Heart left ventricle (tissue), 13 donors: ENCODE results near the gene TUBB2A.

Source experiments
- POLR2A ChIP-seq, 2 donors: fragments of 450-650 bp; IDR thresholded peaks; one replicate each; pipeline ENCODE4 v1.6.1; 2017; ENCODE audit warnings: antibody characterized with exemption in 2 of 2, mild to moderate bottlenecking in 2 of 2, moderate library complexity in 2 of 2
- TF ChIP-seq, protein P1 (sequence below), 12 donors: fragments of 200-600 bp; sonication (generic) in 4 of 12; IDR thresholded peaks; one replicate each; pipeline versions ENCODE4 v1.5.0 to v1.8.0; 2018 to 2022; ENCODE audit warnings: antibody characterized with exemption in 12 of 12, mild to moderate bottlenecking in 5 of 12
- donor health status: ischemic (EF 13 %, LVEDD 7.1; RV severe dilation, severe dysfunction).
- donor health status: DM: no; HTN: yes; CAD: no.
- donor health status: DM: no; HTN: no; CAD: no.
- donor health status: ischemic (EF 25% LVEDD 6.9; RV normal size, moderate dysfunction).
- donor health status: ischemic (EF 25% LVEDD 5.7; RV mildly dilated, moderate dysfunction).
- donor health status: ischemic (EF 35%, LVEDD 5.7; RV mildly dilated, moderate dysfunction).
- donor health status: nonischemic (EF 11% LVEDD 7.7; RV severe dilation, severe dysfunction).
- donor health status: DM: yes; HTN: yes; CAD: no.
- donor health status: PGD.
- donor health status: ischemic (EF 29% LVEDD 5.4; RV normal size, mild dysfunction).
- donor health status: nonischemic (EF 23%, LVEDD 6.1; RV moderate dilation, normal function).

DNA sequence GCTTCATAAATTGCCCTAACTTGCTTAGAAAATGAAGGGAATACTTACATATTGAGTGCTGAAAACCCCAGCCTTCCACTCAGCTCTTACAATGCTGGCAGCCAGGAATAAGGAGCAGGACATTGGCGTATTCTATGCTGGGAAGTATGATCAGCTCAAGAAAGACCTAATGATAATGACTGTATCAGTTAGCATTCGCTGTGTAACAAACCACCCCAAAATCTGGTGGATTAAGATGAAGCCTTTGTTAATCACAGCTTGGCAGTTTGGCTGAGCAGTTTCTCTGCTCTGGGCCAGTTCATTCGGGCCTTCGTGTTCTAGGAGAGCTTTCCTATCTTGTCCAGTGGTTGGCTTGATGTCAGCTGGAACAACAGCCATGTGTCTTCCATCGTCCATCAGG is 33.4 kb upstream of the TUBB2A start:
- TF ChIP-seq POLR2A (IDR thresholded peaks at IDR 0.05): no peak
- TF ChIP-seq, protein P1, sequence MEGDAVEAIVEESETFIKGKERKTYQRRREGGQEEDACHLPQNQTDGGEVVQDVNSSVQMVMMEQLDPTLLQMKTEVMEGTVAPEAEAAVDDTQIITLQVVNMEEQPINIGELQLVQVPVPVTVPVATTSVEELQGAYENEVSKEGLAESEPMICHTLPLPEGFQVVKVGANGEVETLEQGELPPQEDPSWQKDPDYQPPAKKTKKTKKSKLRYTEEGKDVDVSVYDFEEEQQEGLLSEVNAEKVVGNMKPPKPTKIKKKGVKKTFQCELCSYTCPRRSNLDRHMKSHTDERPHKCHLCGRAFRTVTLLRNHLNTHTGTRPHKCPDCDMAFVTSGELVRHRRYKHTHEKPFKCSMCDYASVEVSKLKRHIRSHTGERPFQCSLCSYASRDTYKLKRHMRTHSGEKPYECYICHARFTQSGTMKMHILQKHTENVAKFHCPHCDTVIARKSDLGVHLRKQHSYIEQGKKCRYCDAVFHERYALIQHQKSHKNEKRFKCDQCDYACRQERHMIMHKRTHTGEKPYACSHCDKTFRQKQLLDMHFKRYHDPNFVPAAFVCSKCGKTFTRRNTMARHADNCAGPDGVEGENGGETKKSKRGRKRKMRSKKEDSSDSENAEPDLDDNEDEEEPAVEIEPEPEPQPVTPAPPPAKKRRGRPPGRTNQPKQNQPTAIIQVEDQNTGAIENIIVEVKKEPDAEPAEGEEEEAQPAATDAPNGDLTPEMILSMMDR (IDR thresholded peaks at IDR 0.05): no peak
